ENCODE data around the gene BTBD18.

Gene BTBD18

DNA sequence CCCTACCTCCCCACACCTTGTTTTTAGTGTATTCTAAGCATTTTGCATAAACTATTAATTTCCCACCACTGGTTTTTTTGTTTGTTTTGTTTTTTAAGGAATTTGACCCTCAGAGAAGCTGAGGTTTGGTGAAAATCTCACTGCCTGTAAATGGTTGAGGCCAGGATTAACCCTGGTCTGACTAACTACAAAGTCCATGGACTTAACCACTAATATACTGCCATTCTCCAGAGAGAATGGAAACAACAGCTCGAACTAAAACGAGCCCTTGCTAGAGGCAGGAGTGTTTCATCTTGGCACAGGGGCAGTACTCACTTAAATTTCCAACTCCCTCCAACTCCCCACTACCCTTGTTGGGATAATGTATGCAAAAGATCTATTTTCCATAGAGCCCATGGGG lies 12.9 kb upstream of the BTBD18 start:
- H3K4me3 ChIP-seq (ENCODE audit: low read depth, low read length): no peak overlapping the region
- no peak for DNase-seq (ENCODE audit: low read depth)
- no peak for TF ChIP-seq MYC (IDR thresholded peaks at IDR 0.05; ENCODE audit: low read depth, low read length)
- TF ChIP-seq, protein P1, sequence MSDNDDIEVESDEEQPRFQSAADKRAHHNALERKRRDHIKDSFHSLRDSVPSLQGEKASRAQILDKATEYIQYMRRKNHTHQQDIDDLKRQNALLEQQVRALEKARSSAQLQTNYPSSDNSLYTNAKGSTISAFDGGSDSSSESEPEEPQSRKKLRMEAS (IDR thresholded peaks at IDR 0.05; ENCODE audit: low read depth, low read length): no peak
- TF ChIP-seq POLR2A (IDR thresholded peaks at IDR 0.05; ENCODE audit: extremely low read depth, insufficient read length): no peak
- TF ChIP-seq, protein P2, sequence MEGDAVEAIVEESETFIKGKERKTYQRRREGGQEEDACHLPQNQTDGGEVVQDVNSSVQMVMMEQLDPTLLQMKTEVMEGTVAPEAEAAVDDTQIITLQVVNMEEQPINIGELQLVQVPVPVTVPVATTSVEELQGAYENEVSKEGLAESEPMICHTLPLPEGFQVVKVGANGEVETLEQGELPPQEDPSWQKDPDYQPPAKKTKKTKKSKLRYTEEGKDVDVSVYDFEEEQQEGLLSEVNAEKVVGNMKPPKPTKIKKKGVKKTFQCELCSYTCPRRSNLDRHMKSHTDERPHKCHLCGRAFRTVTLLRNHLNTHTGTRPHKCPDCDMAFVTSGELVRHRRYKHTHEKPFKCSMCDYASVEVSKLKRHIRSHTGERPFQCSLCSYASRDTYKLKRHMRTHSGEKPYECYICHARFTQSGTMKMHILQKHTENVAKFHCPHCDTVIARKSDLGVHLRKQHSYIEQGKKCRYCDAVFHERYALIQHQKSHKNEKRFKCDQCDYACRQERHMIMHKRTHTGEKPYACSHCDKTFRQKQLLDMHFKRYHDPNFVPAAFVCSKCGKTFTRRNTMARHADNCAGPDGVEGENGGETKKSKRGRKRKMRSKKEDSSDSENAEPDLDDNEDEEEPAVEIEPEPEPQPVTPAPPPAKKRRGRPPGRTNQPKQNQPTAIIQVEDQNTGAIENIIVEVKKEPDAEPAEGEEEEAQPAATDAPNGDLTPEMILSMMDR (IDR thresholded peaks at IDR 0.05; ENCODE audit: low read depth, low read length): no peak

DNA sequence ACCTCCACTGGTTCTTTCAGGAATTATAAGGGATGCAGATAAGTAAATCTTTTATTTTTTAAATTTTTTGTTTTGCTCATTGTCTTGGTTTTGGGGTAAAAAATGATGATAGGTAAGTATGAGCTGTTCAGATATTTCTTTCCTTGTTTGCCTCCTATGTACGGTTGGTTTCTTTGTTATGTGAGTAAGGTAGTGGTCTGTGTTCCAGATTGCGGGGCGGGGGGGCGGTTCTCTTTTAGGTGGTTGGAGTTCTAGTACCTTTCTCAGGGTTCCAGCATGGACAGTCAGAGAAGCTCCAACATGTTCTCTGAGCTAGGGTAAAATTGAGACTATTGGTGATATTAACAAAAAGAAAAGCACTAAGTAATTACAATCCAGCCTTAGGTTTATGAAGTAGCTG lies 12.4 kb upstream of the BTBD18 start:
- TF ChIP-seq, protein P1 (IDR thresholded peaks at IDR 0.05; ENCODE audit: low read depth, low read length): no peak
- TF ChIP-seq POLR2A (IDR thresholded peaks at IDR 0.05; ENCODE audit: extremely low read depth, insufficient read length) (no peak), MYC (IDR thresholded peaks at IDR 0.05; ENCODE audit: low read depth, low read length) (no peak)
- TF ChIP-seq, protein P2 (IDR thresholded peaks at IDR 0.05; ENCODE audit: low read depth, low read length): no peak
- no peak for DNase-seq (ENCODE audit: low read depth)
- H3K4me3 ChIP-seq (ENCODE audit: low read depth, low read length): peak overlapping the region; percentile 67

- no peak for DNase-seq (ENCODE audit: low read depth)
- TF ChIP-seq, protein P1 (IDR thresholded peaks at IDR 0.05; ENCODE audit: low read depth, low read length): no peak
- TF ChIP-seq, protein P2 (IDR thresholded peaks at IDR 0.05; ENCODE audit: low read depth, low read length): no peak
- TF ChIP-seq MYC (IDR thresholded peaks at IDR 0.05; ENCODE audit: low read depth, low read length) (no peak), POLR2A (IDR thresholded peaks at IDR 0.05; ENCODE audit: extremely low read depth, insufficient read length) (no peak)
- H3K4me3 ChIP-seq (ENCODE audit: low read depth, low read length): peak overlapping the region; percentile 67
These were observed 11.9 kb upstream of the BTBD18 start for GRCh38 chr11:57763568-57763967.

DNA sequence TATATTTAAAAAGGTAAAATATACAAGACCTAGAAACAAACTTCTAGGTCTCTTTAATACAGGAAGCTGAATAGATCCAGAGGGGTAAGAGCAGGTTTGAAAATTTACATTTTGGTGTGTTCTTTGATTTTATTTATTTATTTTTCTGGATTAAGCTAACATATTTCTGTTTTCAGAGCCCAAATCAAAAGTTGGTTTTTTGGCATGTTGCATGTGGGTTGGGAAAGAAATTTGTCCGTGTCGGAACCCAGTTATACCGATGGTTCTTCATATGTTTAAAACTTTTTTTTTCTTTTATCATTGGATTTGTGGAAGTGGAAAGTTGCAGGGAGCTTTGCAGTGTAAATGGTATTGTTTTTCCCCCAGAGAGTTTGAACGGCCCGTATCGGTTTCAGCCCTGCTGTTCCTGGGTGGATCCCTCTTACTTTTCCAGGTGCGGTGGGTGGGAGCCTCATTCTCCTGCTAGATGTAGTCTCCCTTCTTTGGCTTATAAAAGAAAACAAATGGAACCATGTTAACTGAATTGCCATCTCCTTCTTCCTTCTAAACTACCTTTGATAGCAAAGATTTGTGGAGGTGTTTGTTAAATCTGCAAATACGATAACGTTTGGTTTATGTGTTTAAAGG lies 10.7 kb upstream of the BTBD18 start:
- DNase-seq (ENCODE audit: low read depth): no peak
- H3K4me3 ChIP-seq (ENCODE audit: low read depth, low read length): peak overlapping the region; percentile 67
- TF ChIP-seq MYC (IDR thresholded peaks at IDR 0.05; ENCODE audit: low read depth, low read length) (no peak), POLR2A (IDR thresholded peaks at IDR 0.05; ENCODE audit: extremely low read depth, insufficient read length) (no peak)
- TF ChIP-seq, protein P1 (IDR thresholded peaks at IDR 0.05; ENCODE audit: low read depth, low read length): no peak
- TF ChIP-seq, protein P2 (IDR thresholded peaks at IDR 0.05; ENCODE audit: low read depth, low read length): no peak

DNA sequence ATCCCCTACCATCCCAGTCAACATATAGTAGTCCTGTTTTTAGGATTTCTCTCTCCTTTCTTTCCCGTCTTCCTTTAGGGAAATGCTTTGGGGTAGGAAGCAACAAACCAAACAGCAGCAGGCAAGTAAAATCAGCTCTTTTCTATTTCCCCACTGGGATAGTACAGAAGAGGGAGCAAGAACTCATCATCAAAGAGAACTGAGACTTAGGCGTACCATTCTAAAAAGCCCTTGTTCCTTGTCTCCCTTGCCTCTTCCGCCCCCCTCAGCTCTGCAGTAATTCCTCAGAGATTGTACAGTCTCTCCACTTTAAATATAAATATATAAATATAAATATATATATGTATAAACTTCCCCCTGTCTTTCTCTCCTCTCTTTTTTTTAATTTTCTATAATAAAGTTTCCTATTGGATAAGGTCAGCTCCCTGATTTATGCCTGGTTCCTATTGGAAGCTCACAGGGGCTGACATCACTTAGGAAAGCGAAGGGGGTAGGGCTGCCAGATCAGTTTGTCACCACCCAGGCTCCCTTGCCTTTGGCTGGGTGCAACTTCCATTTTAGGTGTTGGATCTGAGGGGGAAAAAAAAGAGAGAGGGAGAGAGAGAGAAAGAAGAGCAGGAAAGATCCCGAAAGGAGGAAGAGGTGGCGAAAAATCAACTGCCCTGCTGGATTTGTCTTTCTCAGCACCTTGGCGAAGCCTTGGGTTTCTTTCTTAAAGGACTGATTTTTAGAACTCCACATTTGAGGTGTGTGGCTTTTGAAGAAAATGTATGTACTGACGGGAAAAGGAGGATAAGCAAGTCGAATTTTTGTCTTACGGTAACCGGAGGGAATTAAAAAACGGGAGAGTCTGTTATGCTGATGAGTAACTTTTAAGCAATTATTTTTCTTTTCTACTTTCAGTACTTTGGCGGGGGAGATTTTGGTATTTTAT lies 9.9 kb upstream of the BTBD18 start, which contains the start of gene CTNND1:
Gene CTNND1 (plus strand): TSS at position 502 of the 934 bp plus-strand sequence. CDS start 29,677 bp downstream, outside the sequence.
- TF ChIP-seq, protein P2 (IDR thresholded peaks at IDR 0.05; ENCODE audit: low read depth, low read length): no peak
- no peak for TF ChIP-seq POLR2A (IDR thresholded peaks at IDR 0.05; ENCODE audit: extremely low read depth, insufficient read length)
- TF ChIP-seq MYC (IDR thresholded peaks at IDR 0.05; ENCODE audit: low read depth, low read length): no peak
- TF ChIP-seq, protein P1 (IDR thresholded peaks at IDR 0.05; ENCODE audit: low read depth, low read length): no peak
- H3K4me3 ChIP-seq (ENCODE audit: low read depth, low read length): peak within 1 kb of the TSS; percentile 67
- peak; percentile 86 for DNase-seq (ENCODE audit: low read depth)

Measured in NB4 (cell line).